ENCODE results near the gene RPL19. TPM values are rescaled to one million over a fixed set of nuclear protein-coding genes. Genes with fewer than 3 reads are reported as not detected.

RPL19 gene
- total RNA-seq, 3 donors from 2014 or later = 1,315 to 1,492 (median 1,411) TPM

DNA sequence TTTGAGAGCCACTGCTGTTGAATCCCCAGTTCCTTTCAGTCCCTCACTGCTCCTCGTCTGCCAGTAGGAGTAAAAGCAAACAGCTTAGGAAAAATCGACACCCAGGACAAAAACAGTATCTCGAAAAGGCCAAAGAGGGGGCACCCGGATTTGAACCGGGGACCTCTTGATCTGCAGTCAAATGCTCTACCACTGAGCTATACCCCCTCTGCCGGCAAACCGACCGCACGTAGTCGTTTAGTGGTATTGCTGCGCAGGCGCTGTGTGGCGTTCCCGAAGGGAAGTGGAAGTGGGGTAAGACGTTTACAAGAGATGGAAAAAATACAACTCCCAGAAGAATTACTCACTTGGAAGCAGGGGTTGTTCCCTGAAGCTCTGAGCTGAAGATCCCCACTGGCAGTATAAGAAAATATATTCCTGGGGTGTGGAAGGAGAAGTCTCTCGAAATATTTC, 46.5 kb upstream of the RPL19 start:
- Histone ChIP-seq H3K4me3 (peak overlapping the region; percentile 54), H3K9me3 (no peaks in the 10 kb centered on the region), H3K36me3 (ENCODE audit: low read depth) (no peaks in the 10 kb centered on the region), H3K4me1 (ENCODE audit: low read depth) (peaks cover 13% of the 10 kb centered on the region)
- TF ChIP-seq, protein P1, sequence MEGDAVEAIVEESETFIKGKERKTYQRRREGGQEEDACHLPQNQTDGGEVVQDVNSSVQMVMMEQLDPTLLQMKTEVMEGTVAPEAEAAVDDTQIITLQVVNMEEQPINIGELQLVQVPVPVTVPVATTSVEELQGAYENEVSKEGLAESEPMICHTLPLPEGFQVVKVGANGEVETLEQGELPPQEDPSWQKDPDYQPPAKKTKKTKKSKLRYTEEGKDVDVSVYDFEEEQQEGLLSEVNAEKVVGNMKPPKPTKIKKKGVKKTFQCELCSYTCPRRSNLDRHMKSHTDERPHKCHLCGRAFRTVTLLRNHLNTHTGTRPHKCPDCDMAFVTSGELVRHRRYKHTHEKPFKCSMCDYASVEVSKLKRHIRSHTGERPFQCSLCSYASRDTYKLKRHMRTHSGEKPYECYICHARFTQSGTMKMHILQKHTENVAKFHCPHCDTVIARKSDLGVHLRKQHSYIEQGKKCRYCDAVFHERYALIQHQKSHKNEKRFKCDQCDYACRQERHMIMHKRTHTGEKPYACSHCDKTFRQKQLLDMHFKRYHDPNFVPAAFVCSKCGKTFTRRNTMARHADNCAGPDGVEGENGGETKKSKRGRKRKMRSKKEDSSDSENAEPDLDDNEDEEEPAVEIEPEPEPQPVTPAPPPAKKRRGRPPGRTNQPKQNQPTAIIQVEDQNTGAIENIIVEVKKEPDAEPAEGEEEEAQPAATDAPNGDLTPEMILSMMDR (IDR thresholded peaks at IDR 0.05) = no peak
- peak; percentile 79 for ATAC-seq
- intact Hi-C loops (cut with DNase I, micrococcal nuclease) = loop anchor here in 1 of 2 donors (10.0 kb wide), 1 partner anchor 169 kb away; no protein-coding TSS in a partner anchor
- peak; percentile 92 to 96 (median 93) for DNase-seq

DNA sequence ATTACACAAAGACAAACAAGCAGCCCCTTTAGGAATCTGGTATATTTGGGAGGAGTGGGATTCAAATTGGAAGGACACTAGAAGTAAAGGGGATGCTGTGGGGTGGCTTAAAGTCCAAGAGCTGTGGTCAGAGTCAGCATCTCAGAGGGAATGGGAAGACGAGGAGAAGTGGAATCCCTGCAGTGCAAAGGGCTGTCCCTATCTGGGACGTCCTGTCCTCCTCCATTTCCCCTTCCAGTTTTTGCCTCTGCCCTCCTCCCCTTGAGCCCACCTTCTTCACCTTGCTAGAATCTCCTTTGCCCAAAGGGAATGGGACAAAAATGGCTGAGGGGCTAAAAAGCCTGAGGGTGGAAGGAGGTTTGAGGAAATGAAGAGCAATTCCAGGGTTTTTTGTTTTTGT, 44.4 kb upstream of the RPL19 start:
- TF ChIP-seq, protein P1 (IDR thresholded peaks at IDR 0.05) = no peak
- Histone ChIP-seq H3K4me1 (ENCODE audit: low read depth) (peaks cover 13% of the 10 kb centered on the region), H3K9me3 (no peaks in the 10 kb centered on the region), H3K4me3 (no peak overlapping the region), H3K36me3 (ENCODE audit: low read depth) (no peaks in the 10 kb centered on the region)
- no peak for ATAC-seq
- DNase-seq = no peak
- intact Hi-C loops (cut with DNase I, micrococcal nuclease) = loop anchor here in 1 of 2 donors (10.0 kb wide), 1 partner anchor 171 kb away; no protein-coding TSS in a partner anchor

DNA sequence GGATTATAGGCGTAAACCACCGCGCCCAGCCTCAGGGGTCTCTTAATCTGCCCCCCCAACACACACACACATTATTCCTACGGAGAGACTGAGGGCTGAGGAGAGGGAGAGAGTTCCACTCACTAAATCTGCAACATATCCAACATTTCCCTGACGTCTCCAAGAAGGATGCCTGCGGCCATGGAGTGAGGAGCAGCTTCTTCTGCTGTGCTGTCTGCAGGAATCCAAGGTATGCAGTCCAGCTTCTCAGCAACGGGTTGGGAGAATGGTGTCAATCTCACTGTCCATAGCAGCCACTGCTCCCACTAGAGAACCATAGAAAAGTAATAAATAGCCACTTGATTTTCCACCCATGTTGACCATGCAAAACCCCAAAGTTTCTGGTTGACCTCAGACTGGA, 43.6 kb upstream of the RPL19 start:
- H3K9me3 ChIP-seq = no peaks in the 10 kb centered on the region
- peaks cover 10% of the 10 kb centered on the region for H3K4me1 ChIP-seq (ENCODE audit: low read depth)
- ATAC-seq (no peak), DNase-seq (no peak)
- TF ChIP-seq, protein P1 (IDR thresholded peaks at IDR 0.05) = no peak
- intact Hi-C loops (cut with DNase I, micrococcal nuclease) = loop anchor here in 1 of 2 donors (10.0 kb wide), 1 partner anchor 172 kb away; no protein-coding TSS in a partner anchor
- no peak overlapping the region for H3K4me3 ChIP-seq
- H3K36me3 ChIP-seq (ENCODE audit: low read depth) = no peaks in the 10 kb centered on the region

DNA sequence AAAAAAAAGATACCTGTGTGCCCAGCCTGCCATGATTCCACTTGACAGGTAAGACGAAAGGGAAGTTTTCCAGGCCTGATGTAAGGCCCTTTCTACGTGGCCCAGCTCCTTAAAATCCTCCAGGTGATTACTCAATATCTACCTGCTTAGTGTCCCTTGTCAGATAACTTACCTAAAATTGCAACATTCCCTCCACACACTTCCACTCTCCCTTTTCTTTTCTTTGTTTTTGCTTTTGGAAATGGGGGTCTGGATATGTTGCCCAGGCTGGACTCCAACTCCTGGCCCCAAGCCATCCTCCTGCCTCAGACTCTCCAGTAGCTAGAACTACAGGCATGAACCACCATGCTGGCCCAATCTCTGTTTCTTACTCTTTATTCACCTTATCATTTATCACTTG, 41.5 kb upstream of the RPL19 start:
- ATAC-seq (no peak), DNase-seq (no peak)
- Histone ChIP-seq H3K4me3 (no peak overlapping the region), H3K4me1 (ENCODE audit: low read depth) (no peaks in the 10 kb centered on the region), H3K36me3 (ENCODE audit: low read depth) (no peaks in the 10 kb centered on the region), H3K9me3 (no peaks in the 10 kb centered on the region)
- intact Hi-C loops (cut with DNase I, micrococcal nuclease) = loop anchor here in 1 of 2 donors (10.0 kb wide), 1 partner anchor 174 kb away; no protein-coding TSS in a partner anchor
- TF ChIP-seq, protein P1 (IDR thresholded peaks at IDR 0.05) = no peak

DNA sequence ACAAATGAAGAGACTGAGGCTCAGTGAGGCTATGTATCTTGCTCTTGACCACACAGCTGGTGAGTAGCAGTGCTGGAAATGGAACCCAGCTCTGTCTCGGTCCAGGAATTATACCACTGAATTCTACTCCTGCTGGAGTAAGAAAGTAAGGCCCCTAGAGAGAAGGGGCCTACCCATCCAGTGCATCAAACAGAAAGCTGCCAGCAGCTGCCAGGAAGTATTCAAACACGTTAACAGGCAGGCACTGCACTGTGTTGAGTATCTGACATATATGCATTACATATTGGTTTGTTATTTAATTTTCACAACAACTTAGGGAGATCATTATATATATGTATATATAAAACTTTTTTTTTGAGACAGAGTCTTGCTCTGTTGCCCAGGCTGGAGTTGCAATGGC, 38.1 kb upstream of the RPL19 start:
- Histone ChIP-seq H3K9me3 (no peaks in the 10 kb centered on the region), H3K36me3 (ENCODE audit: low read depth) (no peaks in the 10 kb centered on the region), H3K4me1 (ENCODE audit: low read depth) (peaks cover 4% of the 10 kb centered on the region), H3K4me3 (no peak overlapping the region)
- intact Hi-C loops (cut with DNase I, micrococcal nuclease) = no loop called here
- ATAC-seq (no peak), DNase-seq (no peak)
- TF ChIP-seq, protein P1 (IDR thresholded peaks at IDR 0.05) = no peak
